Measurements from ENCODE around the gene GARIN5A.

DNA sequence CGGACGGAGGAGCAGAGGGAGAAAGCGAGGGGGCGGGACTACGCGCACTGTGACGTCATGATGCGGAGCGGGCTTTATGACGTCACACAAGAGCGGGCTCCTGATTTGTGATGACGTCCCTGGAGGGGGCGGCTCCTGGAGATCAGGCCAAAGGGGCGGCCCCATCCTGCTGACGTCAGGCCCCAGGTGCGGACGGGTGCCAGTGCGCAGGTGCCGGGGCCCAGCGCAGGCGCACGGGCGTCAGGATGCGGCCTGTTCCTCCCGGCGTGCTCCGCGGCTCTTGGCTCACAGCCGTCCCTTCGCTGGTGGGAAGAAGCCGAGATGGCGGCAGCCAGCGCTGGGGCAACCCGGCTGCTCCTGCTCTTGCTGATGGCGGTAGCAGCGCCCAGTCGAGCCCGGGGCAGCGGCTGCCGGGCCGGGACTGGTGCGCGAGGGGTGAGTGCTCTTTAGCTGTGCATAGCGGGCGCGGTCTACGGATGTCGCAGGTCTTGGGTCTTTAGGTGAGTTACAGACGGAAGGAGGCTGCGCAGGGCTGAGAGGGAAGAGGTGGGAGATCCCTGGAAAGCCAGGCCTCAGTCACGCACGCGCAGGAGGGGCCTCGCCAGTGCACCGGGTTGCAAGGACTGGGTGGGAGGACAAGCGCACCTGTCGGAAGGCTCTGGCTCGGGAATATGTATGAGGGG, at the start of gene GARIN5A, which contains the start of gene EMC10:
- TF ChIP-seq, protein P1, sequence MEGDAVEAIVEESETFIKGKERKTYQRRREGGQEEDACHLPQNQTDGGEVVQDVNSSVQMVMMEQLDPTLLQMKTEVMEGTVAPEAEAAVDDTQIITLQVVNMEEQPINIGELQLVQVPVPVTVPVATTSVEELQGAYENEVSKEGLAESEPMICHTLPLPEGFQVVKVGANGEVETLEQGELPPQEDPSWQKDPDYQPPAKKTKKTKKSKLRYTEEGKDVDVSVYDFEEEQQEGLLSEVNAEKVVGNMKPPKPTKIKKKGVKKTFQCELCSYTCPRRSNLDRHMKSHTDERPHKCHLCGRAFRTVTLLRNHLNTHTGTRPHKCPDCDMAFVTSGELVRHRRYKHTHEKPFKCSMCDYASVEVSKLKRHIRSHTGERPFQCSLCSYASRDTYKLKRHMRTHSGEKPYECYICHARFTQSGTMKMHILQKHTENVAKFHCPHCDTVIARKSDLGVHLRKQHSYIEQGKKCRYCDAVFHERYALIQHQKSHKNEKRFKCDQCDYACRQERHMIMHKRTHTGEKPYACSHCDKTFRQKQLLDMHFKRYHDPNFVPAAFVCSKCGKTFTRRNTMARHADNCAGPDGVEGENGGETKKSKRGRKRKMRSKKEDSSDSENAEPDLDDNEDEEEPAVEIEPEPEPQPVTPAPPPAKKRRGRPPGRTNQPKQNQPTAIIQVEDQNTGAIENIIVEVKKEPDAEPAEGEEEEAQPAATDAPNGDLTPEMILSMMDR (conservative IDR thresholded peaks at IDR 0.05; ENCODE audit: low read depth, low read length): no peak
- no peak for TF ChIP-seq EZH2 (IDR thresholded peaks at IDR 0.05; ENCODE audit: borderline replicate concordance, low read depth, low read length, poor library complexity, severe bottlenecking)
